Mesodermal cell (in vitro differentiated cells): Measurements from ENCODE around the gene RPH3AL.

Source experiments
- H3K27ac ChIP-seq: 2 replicates; pipeline ENCODE4 v1.7.0; 2013; ENCODE audit warnings: mild to moderate bottlenecking, low read depth, low read length, moderate library complexity; ENCODE audit not compliant: severe bottlenecking
- H3K36me3 ChIP-seq: 2 replicates; pipeline ENCODE4 v1.7.1; 2013; ENCODE audit warnings: mild to moderate bottlenecking, low read length, moderate library complexity; ENCODE audit not compliant: control insufficient read depth, insufficient read depth
- H3K4me1 ChIP-seq: one replicate; pipeline ENCODE4 v1.7.1; 2013; ENCODE audit warnings: mild to moderate bottlenecking, low read length; ENCODE audit not compliant: insufficient read depth, control insufficient read depth, poor library complexity, severe bottlenecking
- H3K4me3 ChIP-seq: 2 replicates; pipeline ENCODE4 v1.7.0; 2013; ENCODE audit warnings: low read length, control low read depth, mild to moderate bottlenecking; ENCODE audit not compliant: insufficient read depth, poor library complexity, severe bottlenecking; ENCODE audit errors: extremely low read depth
- H3K9me3 ChIP-seq: 2 replicates; pipeline ENCODE4 v1.7.1; 2013; ENCODE audit warnings: mild to moderate bottlenecking, low read length, moderate library complexity; ENCODE audit not compliant: control insufficient read depth
- WGBS, 2 experiments: methylation state at CpG; one replicate each; pipeline ENCODE4 v1.1.5; 2013; ENCODE audit warnings: missing lambda C conversion rate in 2 of 2; ENCODE audit not compliant: insufficient coverage in 2 of 2; 5-methylcytosine and 5-hydroxymethylcytosine counted together

RPH3AL gene

DNA sequence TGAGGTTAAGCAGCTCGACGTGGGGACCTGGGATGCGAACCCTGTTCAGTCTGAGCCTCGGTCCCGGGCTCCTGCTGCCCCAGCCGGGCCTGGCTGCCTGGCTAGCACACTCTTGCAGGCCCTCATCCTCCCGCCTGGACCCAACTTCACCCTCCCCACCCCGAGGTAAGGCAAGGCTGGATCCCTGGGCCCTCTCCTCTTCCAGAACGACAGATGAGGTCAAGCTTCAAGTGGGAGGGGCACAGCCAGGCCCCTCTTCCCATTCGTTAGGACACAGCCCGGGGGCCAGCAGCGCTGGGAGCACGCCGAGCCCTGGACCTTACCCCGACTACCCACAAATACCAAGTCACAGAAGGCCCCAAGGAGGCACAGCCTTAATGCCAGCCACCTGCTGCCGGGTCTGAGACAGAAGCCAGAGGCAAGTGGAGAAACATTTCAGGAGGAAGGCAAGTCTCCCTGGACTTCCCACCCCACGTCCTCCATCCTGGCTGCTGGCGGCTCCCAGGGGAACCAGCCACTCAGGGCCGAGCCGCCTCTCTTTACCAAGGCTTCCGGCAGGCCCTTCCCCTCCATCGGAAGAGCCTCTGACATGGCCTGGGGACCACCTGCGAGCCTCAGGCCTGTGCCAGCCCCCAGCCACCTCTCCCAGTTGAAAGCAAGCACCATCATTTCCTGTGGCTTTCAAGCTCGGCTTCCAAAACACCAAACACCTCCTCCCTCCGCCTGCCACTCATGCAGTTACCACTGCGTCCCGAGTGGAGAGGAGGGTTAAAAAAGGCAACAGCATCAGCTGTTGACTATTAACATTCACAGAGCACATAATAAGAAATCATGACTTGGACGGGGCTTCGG, 59.9 kb downstream of the RPH3AL start:
- no peaks in the 10 kb centered on the region for H3K36me3 ChIP-seq
- H3K4me1 ChIP-seq, result no peaks in the 10 kb centered on the region
- WGBS, 2 experiments, result 80 to 88% methylated on average over 22 to 25 of the region's 29 CpGs
- H3K4me3 ChIP-seq, result no peak overlapping the region
- no peaks in the 10 kb centered on the region for H3K9me3 ChIP-seq
- H3K27ac ChIP-seq, result no peak overlapping the region

GRCh38 chr17:292016-292415, 60.6 kb downstream of the RPH3AL start:
- Histone ChIP-seq H3K4me1 (no peaks in the 10 kb centered on the region), H3K4me3 (no peak overlapping the region), H3K9me3 (no peaks in the 10 kb centered on the region), H3K27ac (no peak overlapping the region), H3K36me3 (no peaks in the 10 kb centered on the region)
- 96 to 98% methylated on average over 7 of the region's 10 CpGs for WGBS, 2 experiments

GRCh38 chr17:291587-291986, 61.0 kb downstream of the RPH3AL start:
- no peaks in the 10 kb centered on the region for H3K36me3 ChIP-seq
- H3K4me3 ChIP-seq, result no peak overlapping the region
- H3K4me1 ChIP-seq, result no peaks in the 10 kb centered on the region
- H3K9me3 ChIP-seq, result no peaks in the 10 kb centered on the region
- 85 to 86% methylated on average over 5 to 7 of the region's 7 CpGs for WGBS, 2 experiments
- H3K27ac ChIP-seq, result no peak overlapping the region

GRCh38 chr17:290626-291025, 62.0 kb downstream of the RPH3AL start:
- no peak overlapping the region for H3K27ac ChIP-seq
- H3K36me3 ChIP-seq, result no peaks in the 10 kb centered on the region
- H3K4me1 ChIP-seq, result no peaks in the 10 kb centered on the region
- H3K4me3 ChIP-seq, result no peak overlapping the region
- H3K9me3 ChIP-seq, result no peaks in the 10 kb centered on the region
- WGBS, 2 experiments, result 89 to 92% methylated on average over 18 of the region's 18 CpGs

- H3K4me3 ChIP-seq, result no peak overlapping the region
- no peaks in the 10 kb centered on the region for H3K9me3 ChIP-seq
- H3K36me3 ChIP-seq, result no peaks in the 10 kb centered on the region
- no peaks in the 10 kb centered on the region for H3K4me1 ChIP-seq
- 93 to 94% methylated on average over 19 to 21 of the region's 21 CpGs for WGBS, 2 experiments
- H3K27ac ChIP-seq, result no peak overlapping the region
Measured at GRCh38 chr17:290121-290521, 62.5 kb downstream of the RPH3AL start.

- WGBS, 2 experiments, result 92 to 93% methylated on average over 17 to 18 of the region's 18 CpGs
- H3K9me3 ChIP-seq, result no peaks in the 10 kb centered on the region
- H3K4me1 ChIP-seq, result no peaks in the 10 kb centered on the region
- H3K4me3 ChIP-seq, result no peak overlapping the region
- no peak overlapping the region for H3K27ac ChIP-seq
- H3K36me3 ChIP-seq, result no peaks in the 10 kb centered on the region
Measured at GRCh38 chr17:289409-289808, 63.2 kb downstream of the RPH3AL start.

- H3K9me3 ChIP-seq, result no peaks in the 10 kb centered on the region
- 82 to 90% methylated on average over 7 of the region's 17 CpGs for WGBS, 2 experiments
- no peaks in the 10 kb centered on the region for H3K4me1 ChIP-seq
- H3K27ac ChIP-seq, result no peak overlapping the region
- H3K4me3 ChIP-seq, result no peak overlapping the region
- H3K36me3 ChIP-seq, result no peaks in the 10 kb centered on the region
Measured at GRCh38 chr17:288802-289356, 63.7 kb downstream of the RPH3AL start.

GRCh38 chr17:286571-286970, 66.0 kb downstream of the RPH3AL start:
- H3K9me3 ChIP-seq, result no peaks in the 10 kb centered on the region
- 87 to 89% methylated on average over 8 of the region's 16 CpGs for WGBS, 2 experiments
- H3K27ac ChIP-seq, result no peak overlapping the region
- H3K36me3 ChIP-seq, result no peaks in the 10 kb centered on the region
- H3K4me1 ChIP-seq, result no peaks in the 10 kb centered on the region
- H3K4me3 ChIP-seq, result no peak overlapping the region

DNA sequence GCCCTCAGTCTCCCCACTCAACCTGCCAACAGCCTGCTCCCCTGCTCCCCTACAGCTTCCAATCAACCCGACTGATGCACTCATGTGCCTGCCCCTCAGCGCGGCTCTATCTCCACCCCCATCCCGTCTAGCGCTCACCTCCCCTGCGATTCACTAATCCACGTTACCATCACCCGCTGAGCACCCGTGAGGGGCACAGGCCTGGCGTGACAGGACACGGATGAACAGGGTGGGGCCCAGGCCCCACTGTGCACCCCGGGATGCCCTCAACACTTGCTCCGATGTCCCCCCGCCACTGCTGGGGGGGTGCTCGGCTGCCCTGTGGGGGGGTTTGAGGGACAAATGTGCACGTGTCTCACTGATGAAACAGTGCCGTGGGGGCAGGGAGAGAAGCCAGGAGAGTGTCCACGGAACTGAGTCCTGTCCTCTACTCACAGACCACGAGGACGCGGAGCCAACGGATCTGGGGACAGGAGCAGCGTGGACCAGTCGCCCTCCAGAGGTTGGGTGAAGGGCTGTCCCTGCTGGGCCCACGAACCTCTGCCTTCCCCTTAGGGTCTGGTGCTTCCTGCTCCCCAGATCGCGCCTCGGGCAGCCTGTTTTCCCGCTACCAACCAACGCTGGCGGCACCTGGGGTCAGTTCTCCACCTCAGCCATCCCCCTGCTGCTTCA, 66.7 kb downstream of the RPH3AL start:
- Histone ChIP-seq H3K9me3 (no peaks in the 10 kb centered on the region), H3K4me1 (no peaks in the 10 kb centered on the region), H3K27ac (no peak overlapping the region), H3K4me3 (no peak overlapping the region), H3K36me3 (no peaks in the 10 kb centered on the region)
- 78 to 85% methylated on average over 18 to 26 of the region's 31 CpGs for WGBS, 2 experiments

GRCh38 chr17:284676-285355, 67.8 kb downstream of the RPH3AL start:
- Histone ChIP-seq H3K27ac (no peak overlapping the region), H3K36me3 (no peaks in the 10 kb centered on the region), H3K9me3 (peaks cover 5% of the 10 kb centered on the region), H3K4me1 (no peaks in the 10 kb centered on the region), H3K4me3 (no peak overlapping the region)
- WGBS, 2 experiments, result 88 to 93% methylated on average over 27 to 28 of the region's 29 CpGs
